Hippocampal formation (tissue), 2 donors: ENCODE data around the gene LHX4.
"Not testable (repeated sequence)": the region's sequence is repeated elsewhere in the genome, so short reads cannot be mapped to it uniquely, and the experiment has no call there.

Source experiments
- DNase-seq, 2 donors: peaks; one replicate each; lab custom pipeline; 2025; lab: John Stamatoyannopoulos, UW

The LHX4 gene

GRCh38 chr1:180197231-180197630 is 32.8 kb upstream of the LHX4 start:
- no peak for DNase-seq

- DNase-seq, result no peak
Observed at GRCh38 chr1:180198196-180198595, 31.9 kb upstream of the LHX4 start.

GRCh38 chr1:180198611-180199010 is 31.5 kb upstream of the LHX4 start:
- DNase-seq, result no peak

GRCh38 chr1:180199018-180199417 is 31.0 kb upstream of the LHX4 start:
- DNase-seq, result no peak

- DNase-seq, result no peak
Observed at GRCh38 chr1:180201451-180202200, 28.4 kb upstream of the LHX4 start.

GRCh38 chr1:180202588-180202987 is 27.5 kb upstream of the LHX4 start:
- DNase-seq, result not testable (repeated sequence)

- DNase-seq, result no peak
Observed at GRCh38 chr1:180204231-180204630, 25.8 kb upstream of the LHX4 start.

- no peak for DNase-seq
Observed at GRCh38 chr1:180206581-180206980, 23.5 kb upstream of the LHX4 start.

GRCh38 chr1:180208264-180208663 is 21.8 kb upstream of the LHX4 start:
- no peak for DNase-seq

- DNase-seq, result no peak
Observed at GRCh38 chr1:180210008-180210620, 19.9 kb upstream of the LHX4 start.

GRCh38 chr1:180211156-180211859 is 18.8 kb upstream of the LHX4 start:
- no peak for DNase-seq

- DNase-seq, result no peak
Observed at GRCh38 chr1:180211860-180212229, 18.2 kb upstream of the LHX4 start.

GRCh38 chr1:180213401-180214170 is 16.5 kb upstream of the LHX4 start:
- peak in 1 of 2 donors; percentile 40 for DNase-seq

GRCh38 chr1:180215856-180216625 is 14.0 kb upstream of the LHX4 start:
- DNase-seq, result no peak

GRCh38 chr1:180217006-180217405 is 13.1 kb upstream of the LHX4 start:
- no peak for DNase-seq

GRCh38 chr1:180218806-180219765 is 11.0 kb upstream of the LHX4 start:
- DNase-seq, result no peak

GRCh38 chr1:180219776-180220175 is 10.3 kb upstream of the LHX4 start:
- no peak for DNase-seq

- DNase-seq, result no peak
Observed at GRCh38 chr1:180221462-180221861, 8.6 kb upstream of the LHX4 start.

GRCh38 chr1:180224902-180225301 is 5.2 kb upstream of the LHX4 start:
- no peak for DNase-seq

- no peak for DNase-seq
Observed at GRCh38 chr1:180225403-180225802, 4.7 kb upstream of the LHX4 start.
